VCaP (cell line): Measurements from ENCODE around the gene OPN4.

Source experiments
- H3K27ac ChIP-seq: fragments of 450-650 bp; 2 replicates; pipeline ENCODE4 v1.5.1; 2017
- TF ChIP-seq, protein P1 (sequence below): fragments of 450-650 bp; conservative IDR thresholded peaks from 2 replicates; pipeline ENCODE4 v1.5.1; 2017; ENCODE audit warnings: mild to moderate bottlenecking, moderate library complexity

Gene OPN4

DNA sequence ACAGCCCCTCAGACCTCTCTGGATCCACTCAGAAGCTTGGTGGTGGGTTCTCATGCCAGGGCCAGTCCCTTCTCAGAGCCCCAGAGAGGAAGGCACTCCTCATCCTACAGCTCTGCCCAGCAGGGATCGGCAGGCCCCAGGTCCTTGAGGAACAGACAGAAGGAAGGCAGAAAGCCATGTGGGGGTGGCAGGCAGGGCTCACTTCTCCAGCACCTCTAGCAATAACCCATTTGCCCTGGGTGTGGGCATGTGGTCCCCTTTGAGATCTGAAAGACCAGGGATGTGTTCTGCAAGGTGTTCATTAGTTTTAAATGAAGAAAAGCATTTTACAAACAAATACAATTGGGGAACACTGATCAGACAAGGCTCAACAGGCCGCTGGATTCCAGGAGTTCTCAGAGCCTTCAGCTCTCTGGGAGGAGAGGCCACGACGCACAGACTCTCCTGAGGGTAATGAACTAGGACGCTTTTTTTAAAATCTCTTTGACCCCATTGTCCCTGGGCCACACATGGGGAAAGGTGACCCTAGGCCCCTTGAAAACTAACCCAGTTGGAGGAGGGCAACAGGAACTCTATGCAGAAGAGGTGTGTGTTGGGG, 54.5 kb downstream of the OPN4 start:
- no peak overlapping the region for H3K27ac ChIP-seq
- TF ChIP-seq, protein P1, sequence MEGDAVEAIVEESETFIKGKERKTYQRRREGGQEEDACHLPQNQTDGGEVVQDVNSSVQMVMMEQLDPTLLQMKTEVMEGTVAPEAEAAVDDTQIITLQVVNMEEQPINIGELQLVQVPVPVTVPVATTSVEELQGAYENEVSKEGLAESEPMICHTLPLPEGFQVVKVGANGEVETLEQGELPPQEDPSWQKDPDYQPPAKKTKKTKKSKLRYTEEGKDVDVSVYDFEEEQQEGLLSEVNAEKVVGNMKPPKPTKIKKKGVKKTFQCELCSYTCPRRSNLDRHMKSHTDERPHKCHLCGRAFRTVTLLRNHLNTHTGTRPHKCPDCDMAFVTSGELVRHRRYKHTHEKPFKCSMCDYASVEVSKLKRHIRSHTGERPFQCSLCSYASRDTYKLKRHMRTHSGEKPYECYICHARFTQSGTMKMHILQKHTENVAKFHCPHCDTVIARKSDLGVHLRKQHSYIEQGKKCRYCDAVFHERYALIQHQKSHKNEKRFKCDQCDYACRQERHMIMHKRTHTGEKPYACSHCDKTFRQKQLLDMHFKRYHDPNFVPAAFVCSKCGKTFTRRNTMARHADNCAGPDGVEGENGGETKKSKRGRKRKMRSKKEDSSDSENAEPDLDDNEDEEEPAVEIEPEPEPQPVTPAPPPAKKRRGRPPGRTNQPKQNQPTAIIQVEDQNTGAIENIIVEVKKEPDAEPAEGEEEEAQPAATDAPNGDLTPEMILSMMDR, result no peak

DNA sequence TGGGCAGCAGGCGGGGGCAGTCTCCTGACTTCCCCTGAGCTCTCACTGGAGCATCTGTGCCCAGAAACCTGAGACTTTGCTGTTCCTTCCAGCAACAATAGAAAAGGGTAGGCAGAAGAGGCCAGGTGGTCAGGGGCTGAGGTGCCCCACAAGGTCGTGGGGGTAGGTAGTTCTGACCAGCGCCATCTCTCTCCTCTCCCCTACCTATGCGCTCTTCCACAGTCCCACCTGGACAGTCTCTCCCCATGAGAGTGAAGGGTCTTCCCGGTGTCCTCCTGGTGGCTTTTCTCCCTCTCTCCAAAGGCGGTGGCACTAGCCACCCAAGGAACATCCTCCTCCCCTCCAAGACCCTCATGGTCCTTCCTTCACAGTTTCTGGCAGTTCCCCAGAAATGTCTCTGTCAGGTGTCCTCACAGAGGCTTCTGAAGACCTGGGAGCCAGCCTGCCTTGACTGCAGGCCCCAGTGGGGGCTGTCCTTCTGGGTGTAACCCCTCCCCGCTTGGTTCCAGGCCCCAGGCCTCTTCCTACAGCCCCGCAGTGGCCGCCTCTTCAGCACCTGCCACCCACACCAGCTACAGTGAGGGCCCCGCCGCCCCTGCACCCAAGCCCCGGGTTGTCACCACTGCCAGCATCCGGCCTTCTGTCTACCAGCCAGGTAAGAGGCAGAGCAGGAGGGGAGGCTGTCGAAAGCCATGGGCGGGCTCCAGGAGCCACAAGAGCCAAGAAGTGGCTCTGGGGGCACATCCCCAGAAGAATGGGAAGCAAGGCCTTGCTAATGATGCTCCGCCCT, 55.2 kb downstream of the OPN4 start:
- no peak overlapping the region for H3K27ac ChIP-seq
- TF ChIP-seq, protein P1, result no peak

DNA sequence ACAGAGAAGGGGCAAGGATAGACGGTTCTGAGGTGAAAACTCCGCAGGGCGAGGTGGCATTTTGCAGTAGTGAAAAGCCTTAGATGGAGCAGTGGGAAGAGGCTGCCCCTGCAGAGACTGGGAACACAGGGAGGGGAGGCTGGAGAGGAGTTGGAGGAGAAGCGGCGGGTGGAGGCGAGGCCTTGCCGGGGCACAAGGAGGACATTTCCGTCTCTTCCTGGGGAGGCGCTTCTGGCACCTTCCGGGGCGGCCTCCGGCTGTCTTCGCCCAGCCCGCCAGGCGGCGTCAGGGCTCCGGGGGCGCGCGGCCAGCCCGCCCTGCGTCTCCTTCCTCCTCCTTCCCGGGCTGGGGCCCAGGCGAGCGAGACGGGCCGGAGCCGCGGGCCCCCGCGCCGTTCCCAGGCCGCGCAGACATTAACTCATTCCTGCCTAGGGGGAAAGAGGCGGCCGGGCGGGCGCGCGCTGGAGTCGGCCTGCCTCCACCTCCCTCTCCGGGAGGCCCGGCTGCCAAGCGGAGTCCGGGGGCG, 56.7 kb downstream of the OPN4 start:
- H3K27ac ChIP-seq, result peak overlapping the region; percentile 95
- TF ChIP-seq, protein P1, result peak; percentile 89

DNA sequence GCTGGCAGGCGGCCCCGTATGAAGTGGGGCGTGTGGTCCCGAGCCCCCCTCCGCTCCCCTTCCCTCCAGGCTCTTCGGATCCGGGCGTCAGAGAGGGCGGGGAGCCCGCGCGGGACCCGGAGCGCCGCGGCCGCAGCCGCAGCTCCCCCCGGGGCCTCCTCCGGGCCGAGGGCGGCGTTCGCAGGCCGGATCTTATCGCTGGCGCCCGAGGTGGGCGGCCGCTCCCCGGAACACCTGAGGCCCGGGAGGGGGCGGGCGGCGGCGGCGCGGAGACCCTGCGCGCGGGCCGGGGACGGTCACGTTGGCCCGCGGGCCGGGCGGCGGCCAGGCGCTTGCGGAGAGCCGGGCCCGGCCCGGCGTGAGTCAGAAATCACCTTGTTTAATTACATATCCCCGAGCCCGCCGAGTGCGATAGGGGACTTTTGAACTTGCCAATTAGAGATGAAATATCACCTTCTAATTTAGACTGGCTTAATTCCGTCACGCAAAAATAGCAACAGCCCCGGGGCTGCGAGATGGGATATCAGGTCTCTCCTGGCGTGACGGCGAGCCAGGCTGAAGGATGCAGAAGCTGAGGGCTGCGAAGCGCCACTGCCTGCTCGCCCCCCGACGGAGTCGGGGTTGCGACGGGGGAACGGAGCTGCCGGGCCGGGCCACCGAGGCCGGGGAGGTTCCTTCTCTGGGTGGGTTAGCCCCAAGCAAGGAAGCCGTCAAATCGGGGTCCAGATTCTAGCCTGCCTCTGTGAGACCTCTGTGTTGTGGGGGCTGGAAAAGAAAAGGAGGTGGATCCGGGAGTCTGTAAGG, 57.4 kb downstream of the OPN4 start:
- peak overlapping the region; percentile 95 for H3K27ac ChIP-seq
- TF ChIP-seq, protein P1, result no peak

DNA sequence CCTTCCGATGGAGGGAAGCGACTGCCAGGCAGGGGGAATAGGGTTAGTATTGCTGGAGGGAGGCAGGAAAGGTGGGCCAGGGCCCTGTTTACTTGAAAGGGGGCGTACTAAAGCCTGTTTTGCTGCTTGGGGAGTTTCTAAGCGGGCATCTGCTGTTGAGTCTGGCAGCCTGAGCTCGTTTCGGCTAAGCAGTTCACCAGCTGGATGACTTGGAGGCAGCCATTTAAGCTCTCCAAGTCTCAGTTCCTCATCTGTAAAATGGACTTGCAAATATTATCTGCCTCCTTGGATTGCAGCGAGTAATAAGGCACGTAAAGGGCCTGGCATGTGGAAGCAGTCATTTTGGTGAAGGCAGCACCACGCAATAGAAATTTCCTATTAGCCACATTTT, 58.0 kb downstream of the OPN4 start:
- peak overlapping the region; percentile 95 for H3K27ac ChIP-seq
- TF ChIP-seq, protein P1, result no peak

DNA sequence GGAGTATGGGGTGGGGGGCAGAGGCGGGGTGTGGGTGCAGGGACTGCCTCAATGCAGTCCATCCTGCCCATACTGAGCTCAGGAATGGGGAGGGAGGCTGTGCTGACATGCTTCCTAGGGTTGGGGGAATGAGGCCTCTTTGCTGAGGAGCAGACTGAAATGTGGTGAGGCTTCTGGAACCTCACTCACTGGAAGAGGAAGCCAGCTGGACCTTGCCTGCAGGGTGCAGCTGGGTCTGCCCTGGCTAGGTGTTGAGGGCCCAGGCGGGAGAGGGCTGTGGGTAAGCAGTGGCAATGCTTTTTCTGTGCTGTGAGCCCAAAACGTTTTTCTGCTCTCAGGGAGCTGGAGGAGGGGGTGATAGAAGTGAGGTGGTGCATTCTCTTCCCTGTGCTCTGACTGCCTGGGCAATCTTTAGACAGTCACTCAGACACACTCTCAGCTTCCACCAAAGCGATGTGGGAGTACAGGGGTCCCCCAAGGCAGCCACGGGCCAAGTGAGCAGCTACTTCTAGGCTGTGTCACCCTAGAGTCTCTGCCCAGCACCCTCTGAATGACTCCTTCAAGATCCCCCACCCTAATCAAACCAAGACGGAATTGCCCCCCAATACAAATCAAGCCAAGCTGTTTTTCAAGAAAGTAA, 60.9 kb downstream of the OPN4 start:
- no peak overlapping the region for H3K27ac ChIP-seq
- TF ChIP-seq, protein P1, result no peak
